Upper lobe of left lung (tissue), 6 donors: ENCODE measurements around the gene FAM161A. TPM values are rescaled to one million over a fixed set of nuclear protein-coding genes. Genes with fewer than 3 reads are reported as not detected.
"Not testable (repeated sequence)": the region's sequence is repeated elsewhere in the genome, so short reads cannot be mapped to it uniquely, and the experiment has no call there.

ENCODE experiments used
- ATAC-seq, 2 donors: fragments of 200-7000 bp; cut with Tn5 transposase; one replicate each; pipeline ENCODE4 v1.9.1; 2022; ENCODE audit warnings: mild to moderate bottlenecking in 2 of 2, moderate library complexity in 2 of 2; ENCODE audit not compliant: low FRiP score in 2 of 2
- DNase-seq, 2 donors: peaks; one replicate each; pipeline ENCODE4 v3.0.0-alpha.2; 2019 to 2020
- H3K27ac ChIP-seq, 4 donors: fragments of 200-600 bp; sonication (generic); one replicate each; pipeline ENCODE4 v1.5.1; 2016 to 2019
- H3K27me3 ChIP-seq, 4 donors: fragments of 200-600 bp; sonication (generic); one replicate each; pipeline ENCODE4 v1.5.1; 2017 to 2019
- H3K36me3 ChIP-seq, 4 donors: fragments of 200-600 bp; sonication (generic); one replicate each; pipeline ENCODE4 v1.5.1; 2016 to 2019
- H3K4me1 ChIP-seq, 4 donors: fragments of 200-600 bp; sonication (generic); one replicate each; pipeline ENCODE4 v1.5.1; 2018 to 2019
- H3K4me3 ChIP-seq, 4 donors: fragments of 200-600 bp; sonication (generic); one replicate each; pipeline ENCODE4 v1.5.1; 2017 to 2019; ENCODE audit warnings: mild to moderate bottlenecking in 2 of 4, moderate library complexity in 1 of 4
- H3K9me3 ChIP-seq, 4 donors: fragments of 200-600 bp; sonication (generic); one replicate each; pipeline ENCODE4 v1.5.1; 2018 to 2019
- CTCF ChIP-seq, 6 experiments: fragments of 450-650 bp in 4 of 6; fragments of 200-600 bp in 2 of 6; sonication (generic) in 2 of 6; IDR thresholded peaks; one replicate each; pipeline ENCODE4 v1.5.1; 2016 to 2019; ENCODE audit warnings: antibody characterized with exemption in 6 of 6
- EP300 ChIP-seq, 4 donors: sonication (generic); formaldehyde crosslinking; IDR thresholded peaks; one replicate each; pipeline ENCODE4 v1.5.1; 2017; ENCODE audit warnings: antibody characterized with exemption in 4 of 4, control low read depth in 2 of 4
- POLR2A ChIP-seq, 4 donors: fragments of 450-650 bp; IDR thresholded peaks; one replicate each; pipeline ENCODE4 v1.5.1; 2016 to 2017; ENCODE audit warnings: antibody characterized with exemption in 4 of 4, mild to moderate bottlenecking in 2 of 4
- POLR2AphosphoS5 ChIP-seq, 2 donors: sonication (generic); formaldehyde crosslinking; IDR thresholded peaks; one replicate each; pipeline ENCODE4 v1.5.1; 2017; ENCODE audit warnings: antibody characterized with exemption in 2 of 2
- WGBS, 2 donors: methylation state at CpG; one replicate each; pipeline ENCODE4 v1.1.5; 2017 to 2018; 5-methylcytosine and 5-hydroxymethylcytosine counted together
- total RNA-seq, 6 donors: library from RNA; depleted of rRNA in 4 of 6; stranded (reverse); fragments of >200 nt in 4 of 6; gene quantifications; one replicate each; pipeline versions ENCODE4 v1.1.0 to v1.2.1, GENCODE V29; 2016 to 2021
- donor health status: DM: no; HTN: no; CAD: no; lungs with moderate emphysema.
- donor health status: DM: no; HTN: yes; CAD: no; lungs with severe emphysema.

FAM161A gene
- total RNA-seq, 6 donors from 2014 or later, result 1.7 to 7.2 (median 2.7) TPM

GRCh38 chr2:61876400-61876799 is 22.5 kb upstream of the FAM161A start:
- TF ChIP-seq POLR2A (IDR thresholded peaks at IDR 0.05), result no peak
- TF ChIP-seq EP300 (IDR thresholded peaks at IDR 0.05), result no peak
- no peak for TF ChIP-seq POLR2AphosphoS5 (IDR thresholded peaks at IDR 0.05)
- TF ChIP-seq CTCF (IDR thresholded peaks at IDR 0.05), result no peak
- no peak overlapping the region for H3K4me3 ChIP-seq
- H3K4me1 ChIP-seq, result no peaks in the 10 kb centered on the region
- H3K27ac ChIP-seq, result no peak overlapping the region
- WGBS, 2 donors, result 96% methylated on average over 1 of the region's 1 CpG
- no peaks in the 10 kb centered on the region for H3K27me3 ChIP-seq
- no peak for DNase-seq
- ATAC-seq, result no peak
- H3K9me3 ChIP-seq, result no peaks in the 10 kb centered on the region
- peaks cover 69 to 99% (median 82%) of the 10 kb centered on the region in 4 donors for H3K36me3 ChIP-seq

GRCh38 chr2:61866482-61867089 is 12.7 kb upstream of the FAM161A start:
- not testable (repeated sequence) for H3K27me3 ChIP-seq, H3K4me1 ChIP-seq, DNase-seq, ATAC-seq, H3K27ac ChIP-seq, H3K4me3 ChIP-seq, H3K9me3 ChIP-seq
- WGBS, 2 donors, result 94 to 96% methylated on average over 14 of the region's 14 CpGs
- peaks cover 28 to 70% (median 49%) of the 10 kb centered on the region in 4 donors for H3K36me3 ChIP-seq

- H3K36me3 ChIP-seq, result peaks cover 0 to 25% (median 11%) of the 10 kb centered on the region in 4 donors
- H3K4me3 ChIP-seq, result no peak overlapping the region
- WGBS, 2 donors, result 94 to 95% methylated on average over 5 of the region's 5 CpGs
- no peak overlapping the region for H3K27ac ChIP-seq
- H3K4me1 ChIP-seq, result no peaks in the 10 kb centered on the region
- ATAC-seq, result no peak
- TF ChIP-seq POLR2A (IDR thresholded peaks at IDR 0.05) (no peak), EP300 (IDR thresholded peaks at IDR 0.05) (no peak), CTCF (IDR thresholded peaks at IDR 0.05) (no peak), POLR2AphosphoS5 (IDR thresholded peaks at IDR 0.05) (no peak)
- no peak for DNase-seq
- no peaks in the 10 kb centered on the region for H3K27me3 ChIP-seq
- no peaks in the 10 kb centered on the region for H3K9me3 ChIP-seq
These were observed 8.2 kb upstream of the FAM161A start for GRCh38 chr2:61862085-61862484.

GRCh38 chr2:61857224-61857623 is 3.4 kb upstream of the FAM161A start:
- DNase-seq (no peak), ATAC-seq (no peak)
- no peak overlapping the region for H3K4me3 ChIP-seq
- H3K9me3 ChIP-seq, result no peaks in the 10 kb centered on the region
- 75 to 79% methylated on average over 3 of the region's 3 CpGs for WGBS, 2 donors
- H3K4me1 ChIP-seq, result peaks cover 5 to 15% (median 8%) of the 10 kb centered on the region in 4 donors
- no peaks in the 10 kb centered on the region for H3K36me3 ChIP-seq
- H3K27me3 ChIP-seq, result no peaks in the 10 kb centered on the region
- no peak overlapping the region for H3K27ac ChIP-seq
- TF ChIP-seq EP300 (IDR thresholded peaks at IDR 0.05) (no peak), POLR2AphosphoS5 (IDR thresholded peaks at IDR 0.05) (no peak), POLR2A (IDR thresholded peaks at IDR 0.05) (no peak), CTCF (IDR thresholded peaks at IDR 0.05) (no peak)

- TF ChIP-seq EP300 (IDR thresholded peaks at IDR 0.05) (no peak), CTCF (IDR thresholded peaks at IDR 0.05) (no peak), POLR2A (IDR thresholded peaks at IDR 0.05) (no peak), POLR2AphosphoS5 (IDR thresholded peaks at IDR 0.05) (no peak)
- Histone ChIP-seq H3K9me3 (no peaks in the 10 kb centered on the region), H3K36me3 (no peaks in the 10 kb centered on the region), H3K4me3 (peak overlapping the region; percentile 70 to 93 (median 82)), H3K4me1 (peaks cover 5 to 15% (median 8%) of the 10 kb centered on the region in 4 donors), H3K27me3 (no peaks in the 10 kb centered on the region), H3K27ac (peak overlapping the region in 1 of 4 donors; percentile 85)
- 35 to 49% methylated on average over 7 to 9 of the region's 9 CpGs for WGBS, 2 donors
- no peak for ATAC-seq
- peak; percentile 24 to 40 for DNase-seq
These were observed 1.4 kb upstream of the FAM161A start for GRCh38 chr2:61855318-61855613.
